HepG2 (cell line): ENCODE measurements around the gene SRRM2. TPM values are rescaled to one million over a fixed set of nuclear protein-coding genes. Genes with fewer than 3 reads are reported as not detected.

Experiments
- ATF1 ChIP-seq: IDR thresholded peaks from 2 replicates; pipeline ENCODE4 v1.6.1; 2016; ENCODE audit warnings: mild to moderate bottlenecking, control low read depth
- DR1 ChIP-seq: sonication (generic); formaldehyde crosslinking; IDR thresholded peaks from 2 replicates; pipeline ENCODE4 v1.8.0; 2021; ENCODE audit warnings: mild to moderate bottlenecking, missing genetic modification reagents, inconsistent platforms
- SKIL ChIP-seq: sonication (generic); formaldehyde crosslinking; IDR thresholded peaks from 2 replicates; pipeline ENCODE4 v1.8.0; 2022; ENCODE audit warnings: missing genetic modification reagents, mild to moderate bottlenecking, moderate library complexity, borderline replicate concordance
- ZNF547 ChIP-seq: sonication (generic); formaldehyde crosslinking; IDR thresholded peaks from 2 replicates; pipeline ENCODE4 v1.5.1; 2020; ENCODE audit warnings: mild to moderate bottlenecking, missing genetic modification reagents
- ZZZ3 ChIP-seq: sonication (generic); formaldehyde crosslinking; IDR thresholded peaks from 2 replicates; pipeline ENCODE4 v1.4.0; 2020; ENCODE audit warnings: missing genetic modification reagents, mild to moderate bottlenecking, borderline replicate concordance
- polyA plus RNA-seq, 8 experiments: library from polyadenylated mRNA; depleted of rRNA in 3 of 8; stranded (reverse) in 7 of 8; unstranded in 1 of 8; fragments of >200 nt; fragmentation: Illumina TruSeq in 4 of 8; extraction: Trizol in 4 of 8; gene quantifications; 2 replicates each; pipeline versions ENCODE4 v1.2.1 to v1.2.3, GENCODE V29; 2011 to 2016; ENCODE audit warnings: low read depth in 4 of 8, missing spikeins in 1 of 8, mixed read lengths in 1 of 8; ENCODE audit not compliant: insufficient read depth in 1 of 8
- total RNA-seq, 5 experiments: library from RNA; depleted of rRNA; stranded (reverse); fragments of >200 nt; fragmentation: Illumina TruSeq; extraction: Trizol; gene quantifications; 2 replicates each; pipeline ENCODE4 v1.2.3, GENCODE V29; 2016; ENCODE audit warnings: low read depth in 1 of 5
- TF ChIP-seq, protein P1 (sequence below): sonication (generic); formaldehyde crosslinking; IDR thresholded peaks from 2 replicates; pipeline ENCODE4 v1.5.0; 2020; ENCODE audit warnings: mild to moderate bottlenecking, missing genetic modification reagents

Gene SRRM2
- total and polyA plus RNA-seq, 2 of the 13 experiments (the other 11 are each of a cell fraction or from before 2014, with no cell fraction given), result 50.4 to 112 TPM

DNA sequence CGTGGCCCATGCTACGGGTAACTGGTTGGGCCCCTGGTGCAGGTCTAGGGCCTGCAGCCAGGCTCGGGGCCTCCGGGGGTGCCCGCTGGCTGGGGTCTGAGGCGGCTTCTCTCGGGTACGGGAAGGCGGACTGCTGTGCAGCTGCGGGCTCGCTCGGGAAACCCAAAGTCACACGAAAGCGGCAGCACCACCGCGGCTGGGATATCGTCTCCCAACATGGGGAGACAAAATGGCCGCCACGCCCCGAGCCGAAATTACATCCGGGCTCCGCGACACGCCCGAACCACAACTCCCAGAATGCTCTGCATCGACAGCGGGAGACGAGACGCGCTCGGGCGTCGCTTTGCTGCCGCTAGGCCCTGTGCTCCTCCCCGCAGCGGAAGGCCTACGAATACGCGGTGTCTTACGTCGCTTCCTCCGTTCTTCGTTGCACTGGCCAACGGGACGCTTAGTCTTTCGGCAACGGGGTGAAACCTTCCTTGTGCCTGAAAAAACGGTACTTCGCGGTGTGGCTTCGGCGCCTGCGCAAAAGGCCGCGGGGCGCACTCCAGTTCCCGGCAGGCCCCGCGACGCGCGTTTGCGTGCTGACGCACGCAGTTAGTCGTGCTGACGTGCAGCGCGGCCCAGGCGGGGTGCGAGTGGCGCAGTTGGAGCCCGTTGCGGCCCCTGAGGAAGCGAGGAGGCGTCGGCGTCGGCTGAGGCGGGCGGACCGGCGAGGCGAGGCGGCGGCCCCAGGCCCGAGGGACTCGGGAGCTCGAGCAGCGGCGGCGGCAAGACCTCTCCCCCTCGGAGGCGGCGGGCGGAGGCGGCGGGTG lies at the start of gene SRRM2 (continued):
- TF ChIP-seq SKIL (CRISPR knock-in tag), result peak; percentile 50; the same call in 1 of the 2 replicates
- TF ChIP-seq DR1 (CRISPR knock-in tag), result peak; percentile 92
- TF ChIP-seq, protein P1, sequence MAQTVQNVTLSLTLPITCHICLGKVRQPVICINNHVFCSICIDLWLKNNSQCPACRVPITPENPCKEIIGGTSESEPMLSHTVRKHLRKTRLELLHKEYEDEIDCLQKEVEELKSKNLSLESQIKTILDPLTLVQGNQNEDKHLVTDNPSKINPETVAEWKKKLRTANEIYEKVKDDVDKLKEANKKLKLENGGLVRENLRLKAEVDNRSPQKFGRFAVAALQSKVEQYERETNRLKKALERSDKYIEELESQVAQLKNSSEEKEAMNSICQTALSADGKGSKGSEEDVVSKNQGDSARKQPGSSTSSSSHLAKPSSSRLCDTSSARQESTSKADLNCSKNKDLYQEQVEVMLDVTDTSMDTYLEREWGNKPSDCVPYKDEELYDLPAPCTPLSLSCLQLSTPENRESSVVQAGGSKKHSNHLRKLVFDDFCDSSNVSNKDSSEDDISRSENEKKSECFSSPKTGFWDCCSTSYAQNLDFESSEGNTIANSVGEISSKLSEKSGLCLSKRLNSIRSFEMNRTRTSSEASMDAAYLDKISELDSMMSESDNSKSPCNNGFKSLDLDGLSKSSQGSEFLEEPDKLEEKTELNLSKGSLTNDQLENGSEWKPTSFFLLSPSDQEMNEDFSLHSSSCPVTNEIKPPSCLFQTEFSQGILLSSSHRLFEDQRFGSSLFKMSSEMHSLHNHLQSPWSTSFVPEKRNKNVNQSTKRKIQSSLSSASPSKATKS (CRISPR knock-in tag), result 0 out of 2 replicates have a peak, but pooled peaks have one; percentile 29
- TF ChIP-seq ATF1 (CRISPR knock-in tag), result peak; percentile 92
- TF ChIP-seq ZNF547 (CRISPR knock-in tag), result peak; percentile 87
- peak; percentile 89 for TF ChIP-seq ZZZ3 (CRISPR knock-in tag)
